ENCODE results near the gene NDEL1.
"Not testable (repeated sequence)": the region's sequence is repeated elsewhere in the genome, so short reads cannot be mapped to it uniquely, and the experiment has no call there.

Gene NDEL1, protein sequence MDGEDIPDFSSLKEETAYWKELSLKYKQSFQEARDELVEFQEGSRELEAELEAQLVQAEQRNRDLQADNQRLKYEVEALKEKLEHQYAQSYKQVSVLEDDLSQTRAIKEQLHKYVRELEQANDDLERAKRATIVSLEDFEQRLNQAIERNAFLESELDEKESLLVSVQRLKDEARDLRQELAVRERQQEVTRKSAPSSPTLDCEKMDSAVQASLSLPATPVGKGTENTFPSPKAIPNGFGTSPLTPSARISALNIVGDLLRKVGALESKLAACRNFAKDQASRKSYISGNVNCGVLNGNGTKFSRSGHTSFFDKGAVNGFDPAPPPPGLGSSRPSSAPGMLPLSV

GRCh38 chr17:8435245-8436168 lies at the start of gene NDEL1:
Gene NDEL1, plus strand, starts transcription at chr17:8435884. Its CDS starts 8,388 bp downstream, at chr17:8444272.
- peak; percentile 99 for DNase-seq (ENCODE audit: low read depth)

DNA sequence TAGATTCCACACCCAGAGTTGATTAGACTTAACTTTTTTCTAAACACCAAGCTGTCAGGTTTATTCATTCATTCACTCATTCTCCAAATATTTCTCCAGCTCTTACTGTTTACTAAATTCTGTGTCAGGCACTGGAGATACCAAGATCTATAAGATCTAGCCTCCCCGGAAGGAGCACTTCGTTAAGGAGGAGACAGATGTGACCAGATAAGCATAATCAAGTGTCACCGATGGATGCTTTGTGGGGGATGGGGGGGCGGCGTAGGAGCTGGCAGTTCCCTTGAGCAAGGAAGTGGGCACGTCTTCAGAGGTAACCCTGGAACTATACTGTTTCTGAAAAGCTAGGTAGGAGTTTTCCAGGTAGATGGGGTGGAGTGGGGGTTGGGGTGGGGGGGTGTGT lies 48.8 kb upstream of the NDEL1 start:
- DNase-seq (ENCODE audit: low read depth) = no peak

DNA sequence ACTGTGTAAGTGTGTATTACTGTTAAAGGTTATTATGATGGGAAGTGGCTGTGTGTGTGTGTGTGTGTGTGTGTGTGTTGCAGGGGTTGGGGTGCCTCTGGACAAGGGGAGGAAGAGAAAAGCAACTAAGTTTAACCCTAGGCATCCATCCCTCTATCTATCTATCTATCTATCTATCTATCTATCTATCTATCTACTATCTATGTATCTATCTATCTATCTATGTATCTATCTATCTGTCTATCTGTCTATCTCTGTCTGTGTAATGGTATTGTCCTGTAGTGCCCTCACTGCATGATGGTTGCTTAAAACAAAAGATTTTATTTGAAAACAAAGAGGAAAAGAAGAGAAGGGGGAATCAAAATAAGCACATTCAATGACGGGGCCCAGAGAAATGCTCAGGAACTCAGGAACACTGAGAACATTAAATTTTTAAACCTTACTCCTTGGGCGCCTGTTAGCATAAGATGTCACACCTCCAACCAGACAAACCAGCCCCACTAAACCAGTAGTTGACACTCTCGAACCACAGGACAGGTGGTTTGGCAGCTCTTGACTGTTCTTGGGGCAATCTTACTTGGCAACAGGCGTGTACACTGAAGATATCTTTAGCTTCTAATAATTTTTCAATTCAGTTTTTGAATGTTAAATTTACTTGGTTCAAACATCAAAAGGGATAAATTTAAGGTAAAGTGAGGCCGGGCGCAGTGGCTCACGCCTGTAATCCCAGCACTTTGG lies 47.6 kb upstream of the NDEL1 start:
- no peak for DNase-seq (ENCODE audit: low read depth)

- no peak for DNase-seq (ENCODE audit: low read depth)
These were observed 44.0 kb upstream of the NDEL1 start for GRCh38 chr17:8391711-8392110.

DNA sequence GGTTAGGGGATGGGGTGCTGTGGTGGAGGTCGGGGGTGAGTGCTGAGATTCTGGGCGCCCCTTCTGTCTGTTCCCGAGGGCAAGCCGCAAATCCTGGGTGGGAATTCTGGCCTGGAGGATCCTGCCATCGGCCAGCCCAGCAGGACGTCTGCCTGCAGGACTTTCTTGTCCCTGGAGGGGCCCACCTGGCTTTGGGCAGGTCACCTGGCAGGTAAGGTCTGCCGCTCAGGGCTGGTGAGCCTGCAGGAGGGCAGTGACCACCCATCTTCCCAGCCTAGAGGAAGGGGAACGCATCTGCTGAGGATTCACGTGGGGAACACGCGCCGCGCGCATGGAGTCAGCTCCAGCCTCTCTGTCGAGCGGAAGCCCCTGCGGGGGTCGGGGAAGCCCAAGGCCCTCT lies 43.4 kb upstream of the NDEL1 start:
- no peak for DNase-seq (ENCODE audit: low read depth)

GRCh38 chr17:8392674-8393469 lies 42.8 kb upstream of the NDEL1 start:
- no peak for DNase-seq (ENCODE audit: low read depth)

DNA sequence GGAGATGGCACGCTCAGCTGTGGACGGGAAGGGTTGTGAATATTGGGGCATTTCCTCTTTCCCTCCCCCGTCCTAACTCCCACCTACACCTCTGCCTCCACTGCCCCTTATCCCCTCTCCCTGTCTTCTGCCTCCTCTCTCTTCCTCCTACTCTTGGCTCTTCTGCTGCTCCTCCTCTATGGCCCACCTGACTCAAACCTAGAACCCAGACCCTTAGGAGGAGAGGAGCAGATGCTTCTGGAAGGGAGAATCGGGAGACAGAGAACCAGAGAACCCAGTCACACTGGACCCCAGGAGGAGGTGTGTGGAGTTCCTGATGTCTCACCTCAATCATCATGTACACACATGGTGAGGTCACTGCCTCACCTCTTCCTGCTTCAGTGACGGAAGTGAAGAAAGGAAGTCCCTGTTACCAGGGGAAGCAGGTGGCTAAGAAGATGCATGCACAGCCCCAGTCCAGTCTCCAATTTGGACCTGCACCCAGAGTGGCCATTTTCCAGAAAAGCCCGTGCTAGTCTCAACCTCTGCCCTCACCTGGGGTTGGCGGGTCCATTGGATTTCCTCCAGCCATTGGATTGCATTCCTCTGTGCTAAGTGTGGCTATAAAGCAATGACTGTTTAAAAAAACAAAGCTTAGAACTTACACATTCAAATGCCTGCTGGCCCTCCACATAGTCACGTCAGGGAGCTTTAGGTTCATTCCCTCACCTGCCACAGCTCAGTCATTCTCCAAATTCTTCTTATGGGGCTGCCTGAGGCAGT lies 42.0 kb upstream of the NDEL1 start:
- no peak for DNase-seq (ENCODE audit: low read depth)

- not testable (repeated sequence) for DNase-seq (ENCODE audit: low read depth)
These were observed 41.2 kb upstream of the NDEL1 start for GRCh38 chr17:8394497-8394896.

DNA sequence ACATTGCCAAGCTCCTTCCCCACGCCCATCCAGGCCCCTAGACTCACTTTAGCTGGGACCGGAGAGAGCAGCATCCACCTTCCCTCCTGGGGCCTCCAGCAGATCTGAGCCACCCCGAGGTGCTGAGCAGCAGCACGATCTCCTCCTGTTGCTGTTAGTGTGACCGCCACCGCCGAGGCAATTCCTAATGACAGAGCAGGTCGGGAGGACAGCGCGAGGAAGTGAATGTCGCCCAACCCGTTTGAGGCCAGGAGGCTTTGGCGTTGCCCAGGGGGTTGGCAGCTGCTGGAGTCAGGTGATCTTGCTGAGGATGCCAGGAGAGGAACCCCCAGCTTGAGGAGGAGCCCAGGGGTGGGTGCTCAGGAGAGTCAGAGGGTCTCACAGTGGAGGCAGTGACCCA lies 38.0 kb upstream of the NDEL1 start, which contains the start of gene RNF222:
TSS of gene RNF222 (minus strand) at position 192 of the 400 bp plus-strand sequence. CDS start 4,366 bp downstream, outside the sequence.
- DNase-seq (ENCODE audit: low read depth) = no peak

DNA sequence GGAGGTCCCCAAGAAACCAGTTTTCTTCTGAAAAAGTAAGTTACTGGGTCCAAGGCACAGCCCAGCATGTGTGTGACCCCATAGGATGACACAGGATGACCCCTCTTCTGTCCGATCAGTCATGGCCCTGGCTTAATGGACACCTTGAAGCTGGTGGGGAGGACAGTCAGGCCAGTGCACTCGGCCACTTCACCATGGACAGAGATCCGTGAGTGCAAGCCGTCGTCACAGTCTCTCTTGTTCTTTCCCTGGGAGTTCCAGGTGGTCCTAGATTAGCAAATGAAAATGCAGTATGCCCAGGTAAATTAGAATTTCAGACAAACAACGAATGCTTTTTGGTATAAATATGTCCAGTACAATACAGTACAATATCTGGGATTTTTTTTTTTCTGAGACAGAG lies 36.7 kb upstream of the NDEL1 start:
- DNase-seq (ENCODE audit: low read depth) = no peak

DNA sequence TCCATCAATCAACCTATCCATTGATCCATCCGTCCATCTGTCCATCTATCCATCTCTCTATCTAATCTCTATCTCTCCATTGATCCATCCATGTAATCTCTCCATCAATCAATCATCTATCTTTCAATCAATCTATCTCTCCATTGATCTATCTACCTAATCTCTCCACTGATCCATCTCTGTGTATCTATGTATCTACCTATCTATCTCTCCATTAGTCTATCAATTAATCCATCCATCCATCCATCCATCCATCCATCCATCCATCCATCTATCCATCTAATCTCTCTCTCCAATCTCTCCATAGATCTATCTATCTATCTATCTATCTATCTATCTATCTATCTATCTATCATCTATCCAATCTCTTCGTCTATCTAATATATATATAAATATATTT lies 34.6 kb upstream of the NDEL1 start:
- no peak for DNase-seq (ENCODE audit: low read depth)

- DNase-seq (ENCODE audit: low read depth) = no peak
These were observed 32.7 kb upstream of the NDEL1 start for GRCh38 chr17:8402921-8403536.

GRCh38 chr17:8405499-8406016 lies 30.1 kb upstream of the NDEL1 start:
- no peak for DNase-seq (ENCODE audit: low read depth)

- DNase-seq (ENCODE audit: low read depth) = no peak
These were observed 29.5 kb upstream of the NDEL1 start for GRCh38 chr17:8406174-8406573.

- no peak for DNase-seq (ENCODE audit: low read depth)
These were observed 27.3 kb upstream of the NDEL1 start for GRCh38 chr17:8408371-8408770.

DNA sequence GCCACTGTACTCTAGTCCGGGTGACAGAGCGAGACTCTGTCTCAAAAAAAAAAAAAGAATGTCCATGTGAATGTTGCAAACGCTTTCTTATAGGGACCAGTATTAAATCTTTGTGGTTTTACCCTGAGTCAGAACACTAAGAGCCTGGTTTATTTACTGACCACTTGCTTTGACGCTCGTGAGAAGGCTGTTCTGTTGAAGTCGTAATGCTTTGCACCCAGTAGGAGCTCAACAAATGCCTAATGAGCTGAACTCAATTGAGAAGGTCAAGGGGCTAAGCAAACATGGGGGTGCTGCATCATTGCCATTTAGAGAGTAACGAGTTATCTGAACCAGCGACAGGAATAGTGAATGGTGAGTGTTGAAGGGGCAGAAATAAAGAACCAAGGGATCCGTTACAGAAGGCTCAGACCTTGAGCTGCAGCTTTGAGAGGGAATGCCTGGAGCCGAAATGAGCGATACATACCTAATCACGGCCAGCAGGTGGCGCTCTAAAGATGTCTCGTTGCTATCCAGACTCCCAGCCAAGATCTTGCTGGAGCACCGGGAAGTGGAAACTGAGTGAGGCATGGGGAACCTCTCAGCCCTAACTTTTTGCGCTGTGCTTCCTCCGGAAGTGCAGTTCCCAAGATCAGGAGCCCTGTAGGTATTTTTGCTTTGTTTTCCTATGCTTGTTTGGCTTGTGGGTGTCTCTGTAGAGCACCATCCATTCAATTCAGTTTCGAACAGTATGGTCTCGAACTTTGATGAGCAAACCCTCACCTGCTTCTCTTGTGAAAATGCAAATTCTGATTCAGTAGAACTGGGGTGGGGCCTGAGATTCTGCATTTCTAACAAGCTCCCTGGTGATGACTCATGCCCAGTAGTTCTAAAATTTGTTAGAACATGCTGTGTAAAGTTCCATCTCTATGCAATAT lies 25.5 kb upstream of the NDEL1 start:
- DNase-seq (ENCODE audit: low read depth) = peak; percentile 73

DNA sequence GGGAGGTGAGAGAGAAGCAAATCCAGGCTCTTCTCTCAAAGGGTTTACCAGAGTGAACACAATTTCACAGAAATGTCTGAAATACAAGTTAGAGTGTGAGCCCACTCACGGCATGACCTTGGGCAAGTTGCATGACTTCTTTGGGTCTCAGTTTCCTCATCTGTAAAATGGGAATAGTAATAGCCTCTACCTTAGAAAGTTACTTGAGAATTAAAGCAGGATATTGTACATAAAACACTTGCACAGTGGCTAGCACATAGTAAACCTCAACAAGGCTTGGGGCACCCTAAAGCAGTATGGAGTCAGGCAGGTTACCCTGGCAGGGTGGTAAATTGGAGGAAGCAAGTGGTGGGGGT lies 24.8 kb upstream of the NDEL1 start:
- DNase-seq (ENCODE audit: low read depth) = no peak

DNA sequence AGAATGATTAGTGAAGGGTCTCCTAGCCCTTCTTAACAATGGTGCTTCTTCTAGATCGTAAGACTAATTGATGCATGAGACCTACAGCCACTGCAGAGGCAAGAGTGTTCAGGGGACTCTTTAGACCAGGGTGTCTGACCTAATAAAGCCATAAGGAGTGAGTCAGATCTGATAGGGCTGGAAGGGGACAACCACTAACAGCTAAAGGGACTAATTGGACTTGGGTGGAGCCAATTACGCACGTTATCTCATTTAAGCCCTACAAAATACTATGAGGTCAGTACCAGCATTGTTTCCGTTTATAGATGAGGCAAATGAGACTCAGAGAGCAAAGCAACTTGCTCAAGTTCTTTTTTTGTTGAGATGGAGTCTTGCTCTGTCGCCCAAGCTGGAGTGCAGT lies 23.6 kb upstream of the NDEL1 start:
- no peak for DNase-seq (ENCODE audit: low read depth)

GRCh38 chr17:8413328-8413727 lies 22.4 kb upstream of the NDEL1 start:
- no peak for DNase-seq (ENCODE audit: low read depth)
